Measurements from ENCODE around the gene RSL24D1. TPM values are rescaled to one million over a fixed set of nuclear protein-coding genes. Genes with fewer than 3 reads are reported as not detected.

Gene RSL24D1
- total RNA-seq, 1 experiment from 2014 or later: 115 TPM

DNA sequence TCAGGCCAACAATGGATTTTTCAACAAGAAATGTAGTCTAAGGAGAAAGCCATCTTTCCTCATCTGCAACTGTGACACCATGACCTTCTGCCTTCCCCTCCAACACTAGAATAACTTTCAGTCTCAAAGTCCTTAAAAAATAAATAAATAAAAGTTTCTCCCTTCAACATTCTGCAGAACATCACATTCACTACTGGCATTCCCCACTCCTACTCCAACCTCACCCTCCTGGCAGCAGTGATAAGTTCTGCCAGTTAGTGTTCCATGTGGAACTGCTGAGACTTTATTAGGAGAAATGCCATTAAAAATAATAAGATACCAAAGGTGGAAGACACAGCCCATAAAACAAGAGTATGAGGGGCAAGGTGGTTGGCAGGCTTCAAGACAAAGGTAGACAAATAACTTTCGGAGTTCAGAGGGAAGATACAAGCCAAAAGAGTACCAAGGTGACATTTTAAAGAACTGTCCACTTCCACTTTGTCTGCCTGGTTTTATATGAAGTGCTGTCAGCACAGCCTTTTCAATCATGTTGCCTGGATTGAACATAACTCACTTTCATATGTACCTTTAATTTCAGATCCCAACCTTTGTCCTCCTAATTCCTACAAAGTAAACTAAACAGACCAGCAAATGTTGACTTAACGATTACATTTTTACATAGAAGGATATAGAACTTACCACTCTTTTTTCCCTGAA is 37.5 kb upstream of the RSL24D1 start (continued):
- TF ChIP-seq GRHL2 (CRISPR knock-in tag; IDR thresholded peaks at IDR 0.05; ENCODE audit: insufficient replicate concordance, severe bottlenecking) (no peak), CBFB (CRISPR knock-in tag; IDR thresholded peaks at IDR 0.05; ENCODE audit: low read depth) (no peak), ESRRA (CRISPR knock-in tag; IDR thresholded peaks at IDR 0.05; ENCODE audit: borderline replicate concordance) (no peak)
- TF ChIP-seq, protein P1, sequence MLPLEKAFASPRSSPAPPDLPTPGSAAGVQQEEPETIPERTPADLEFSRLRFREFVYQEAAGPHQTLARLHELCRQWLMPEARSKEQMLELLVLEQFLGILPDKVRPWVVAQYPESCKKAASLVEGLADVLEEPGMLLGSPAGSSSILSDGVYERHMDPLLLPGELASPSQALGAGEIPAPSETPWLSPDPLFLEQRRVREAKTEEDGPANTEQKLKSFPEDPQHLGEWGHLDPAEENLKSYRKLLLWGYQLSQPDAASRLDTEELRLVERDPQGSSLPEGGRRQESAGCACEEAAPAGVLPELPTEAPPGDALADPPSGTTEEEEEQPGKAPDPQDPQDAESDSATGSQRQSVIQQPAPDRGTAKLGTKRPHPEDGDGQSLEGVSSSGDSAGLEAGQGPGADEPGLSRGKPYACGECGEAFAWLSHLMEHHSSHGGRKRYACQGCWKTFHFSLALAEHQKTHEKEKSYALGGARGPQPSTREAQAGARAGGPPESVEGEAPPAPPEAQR (CRISPR knock-in tag; IDR thresholded peaks at IDR 0.05): no peak

DNA sequence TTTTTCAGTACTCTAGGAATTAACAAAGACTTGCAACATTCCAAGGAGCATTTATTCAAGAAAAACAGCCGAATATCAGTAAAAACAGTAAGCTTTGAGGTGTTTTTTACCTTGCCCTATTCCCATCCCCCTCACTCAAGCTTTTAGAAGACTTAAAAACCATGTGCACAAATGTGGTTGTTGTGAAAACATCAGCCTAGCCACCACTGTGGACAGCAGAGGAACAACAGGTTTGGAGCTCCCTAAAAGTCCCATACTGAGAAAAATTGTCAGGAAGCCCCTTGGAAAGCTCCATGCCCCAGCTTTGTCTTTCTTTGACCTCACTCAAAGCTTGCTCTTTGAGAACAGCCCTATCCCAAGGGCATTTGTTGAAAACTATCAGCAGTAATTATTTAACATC is 34.7 kb upstream of the RSL24D1 start:
- Mint-ChIP-seq H3K4me1 (peaks cover 6% of the 10 kb centered on the region), H3K27me3 (ENCODE audit: low read depth) (no peaks in the 10 kb centered on the region), H3K4me3 (no peak overlapping the region), H3K27ac (no peak overlapping the region), H3K36me3 (no peaks in the 10 kb centered on the region), H3K9me3 (no peaks in the 10 kb centered on the region; the same call in 1 of the 2 replicates)
- ChIA-PET CTCF (interaction anchor here (1.0 to 2.1 kb wide), 4 partner anchors 14 to 208 kb away, joined by 5 to 7 read pairs (median 6); partner anchors contain the start of genes CCPG1 and PIERCE2), POLR2A (interaction anchor here (0.6 kb wide), 1 partner anchor 208 kb away, joined by 3 read pairs; no protein-coding TSS in a partner anchor)
- peak; percentile 28; the same call in 1 of the 2 replicates for ATAC-seq
- DNase-seq (ENCODE audit: low spot score): no peak
- TF ChIP-seq, protein P2, sequence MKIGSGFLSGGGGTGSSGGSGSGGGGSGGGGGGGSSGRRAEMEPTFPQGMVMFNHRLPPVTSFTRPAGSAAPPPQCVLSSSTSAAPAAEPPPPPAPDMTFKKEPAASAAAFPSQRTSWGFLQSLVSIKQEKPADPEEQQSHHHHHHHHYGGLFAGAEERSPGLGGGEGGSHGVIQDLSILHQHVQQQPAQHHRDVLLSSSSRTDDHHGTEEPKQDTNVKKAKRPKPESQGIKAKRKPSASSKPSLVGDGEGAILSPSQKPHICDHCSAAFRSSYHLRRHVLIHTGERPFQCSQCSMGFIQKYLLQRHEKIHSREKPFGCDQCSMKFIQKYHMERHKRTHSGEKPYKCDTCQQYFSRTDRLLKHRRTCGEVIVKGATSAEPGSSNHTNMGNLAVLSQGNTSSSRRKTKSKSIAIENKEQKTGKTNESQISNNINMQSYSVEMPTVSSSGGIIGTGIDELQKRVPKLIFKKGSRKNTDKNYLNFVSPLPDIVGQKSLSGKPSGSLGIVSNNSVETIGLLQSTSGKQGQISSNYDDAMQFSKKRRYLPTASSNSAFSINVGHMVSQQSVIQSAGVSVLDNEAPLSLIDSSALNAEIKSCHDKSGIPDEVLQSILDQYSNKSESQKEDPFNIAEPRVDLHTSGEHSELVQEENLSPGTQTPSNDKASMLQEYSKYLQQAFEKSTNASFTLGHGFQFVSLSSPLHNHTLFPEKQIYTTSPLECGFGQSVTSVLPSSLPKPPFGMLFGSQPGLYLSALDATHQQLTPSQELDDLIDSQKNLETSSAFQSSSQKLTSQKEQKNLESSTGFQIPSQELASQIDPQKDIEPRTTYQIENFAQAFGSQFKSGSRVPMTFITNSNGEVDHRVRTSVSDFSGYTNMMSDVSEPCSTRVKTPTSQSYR (CRISPR knock-in tag; IDR thresholded peaks at IDR 0.05): no peak
- TF ChIP-seq ZBTB21 (CRISPR knock-in tag; IDR thresholded peaks at IDR 0.05; ENCODE audit: borderline replicate concordance) (no peak), TP53 (CRISPR knock-in tag; IDR thresholded peaks at IDR 0.05) (no peak), ZNF416 (CRISPR knock-in tag; IDR thresholded peaks at IDR 0.05) (no peak), NFYB (CRISPR knock-in tag; conservative IDR thresholded peaks at IDR 0.05; ENCODE audit: low read depth) (no peak), ZNF219 (CRISPR knock-in tag; IDR thresholded peaks at IDR 0.05; ENCODE audit: borderline replicate concordance) (no peak), ZNF671 (CRISPR knock-in tag; IDR thresholded peaks at IDR 0.05) (no peak), TEAD1 (CRISPR knock-in tag; IDR thresholded peaks at IDR 0.05) (no peak), RORB (CRISPR knock-in tag; IDR thresholded peaks at IDR 0.05) (no peak), ESRRA (CRISPR knock-in tag; IDR thresholded peaks at IDR 0.05; ENCODE audit: borderline replicate concordance) (no peak)
- TF ChIP-seq, protein P3, sequence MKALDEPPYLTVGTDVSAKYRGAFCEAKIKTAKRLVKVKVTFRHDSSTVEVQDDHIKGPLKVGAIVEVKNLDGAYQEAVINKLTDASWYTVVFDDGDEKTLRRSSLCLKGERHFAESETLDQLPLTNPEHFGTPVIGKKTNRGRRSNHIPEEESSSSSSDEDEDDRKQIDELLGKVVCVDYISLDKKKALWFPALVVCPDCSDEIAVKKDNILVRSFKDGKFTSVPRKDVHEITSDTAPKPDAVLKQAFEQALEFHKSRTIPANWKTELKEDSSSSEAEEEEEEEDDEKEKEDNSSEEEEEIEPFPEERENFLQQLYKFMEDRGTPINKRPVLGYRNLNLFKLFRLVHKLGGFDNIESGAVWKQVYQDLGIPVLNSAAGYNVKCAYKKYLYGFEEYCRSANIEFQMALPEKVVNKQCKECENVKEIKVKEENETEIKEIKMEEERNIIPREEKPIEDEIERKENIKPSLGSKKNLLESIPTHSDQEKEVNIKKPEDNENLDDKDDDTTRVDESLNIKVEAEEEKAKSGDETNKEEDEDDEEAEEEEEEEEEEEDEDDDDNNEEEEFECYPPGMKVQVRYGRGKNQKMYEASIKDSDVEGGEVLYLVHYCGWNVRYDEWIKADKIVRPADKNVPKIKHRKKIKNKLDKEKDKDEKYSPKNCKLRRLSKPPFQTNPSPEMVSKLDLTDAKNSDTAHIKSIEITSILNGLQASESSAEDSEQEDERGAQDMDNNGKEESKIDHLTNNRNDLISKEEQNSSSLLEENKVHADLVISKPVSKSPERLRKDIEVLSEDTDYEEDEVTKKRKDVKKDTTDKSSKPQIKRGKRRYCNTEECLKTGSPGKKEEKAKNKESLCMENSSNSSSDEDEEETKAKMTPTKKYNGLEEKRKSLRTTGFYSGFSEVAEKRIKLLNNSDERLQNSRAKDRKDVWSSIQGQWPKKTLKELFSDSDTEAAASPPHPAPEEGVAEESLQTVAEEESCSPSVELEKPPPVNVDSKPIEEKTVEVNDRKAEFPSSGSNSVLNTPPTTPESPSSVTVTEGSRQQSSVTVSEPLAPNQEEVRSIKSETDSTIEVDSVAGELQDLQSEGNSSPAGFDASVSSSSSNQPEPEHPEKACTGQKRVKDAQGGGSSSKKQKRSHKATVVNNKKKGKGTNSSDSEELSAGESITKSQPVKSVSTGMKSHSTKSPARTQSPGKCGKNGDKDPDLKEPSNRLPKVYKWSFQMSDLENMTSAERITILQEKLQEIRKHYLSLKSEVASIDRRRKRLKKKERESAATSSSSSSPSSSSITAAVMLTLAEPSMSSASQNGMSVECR (CRISPR knock-in tag; IDR thresholded peaks at IDR 0.05; ENCODE audit: borderline replicate concordance): no peak
- TF ChIP-seq, protein P4, sequence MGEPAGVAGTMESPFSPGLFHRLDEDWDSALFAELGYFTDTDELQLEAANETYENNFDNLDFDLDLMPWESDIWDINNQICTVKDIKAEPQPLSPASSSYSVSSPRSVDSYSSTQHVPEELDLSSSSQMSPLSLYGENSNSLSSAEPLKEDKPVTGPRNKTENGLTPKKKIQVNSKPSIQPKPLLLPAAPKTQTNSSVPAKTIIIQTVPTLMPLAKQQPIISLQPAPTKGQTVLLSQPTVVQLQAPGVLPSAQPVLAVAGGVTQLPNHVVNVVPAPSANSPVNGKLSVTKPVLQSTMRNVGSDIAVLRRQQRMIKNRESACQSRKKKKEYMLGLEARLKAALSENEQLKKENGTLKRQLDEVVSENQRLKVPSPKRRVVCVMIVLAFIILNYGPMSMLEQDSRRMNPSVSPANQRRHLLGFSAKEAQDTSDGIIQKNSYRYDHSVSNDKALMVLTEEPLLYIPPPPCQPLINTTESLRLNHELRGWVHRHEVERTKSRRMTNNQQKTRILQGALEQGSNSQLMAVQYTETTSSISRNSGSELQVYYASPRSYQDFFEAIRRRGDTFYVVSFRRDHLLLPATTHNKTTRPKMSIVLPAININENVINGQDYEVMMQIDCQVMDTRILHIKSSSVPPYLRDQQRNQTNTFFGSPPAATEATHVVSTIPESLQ (CRISPR knock-in tag; IDR thresholded peaks at IDR 0.05): no peak
- TF ChIP-seq, protein P5, sequence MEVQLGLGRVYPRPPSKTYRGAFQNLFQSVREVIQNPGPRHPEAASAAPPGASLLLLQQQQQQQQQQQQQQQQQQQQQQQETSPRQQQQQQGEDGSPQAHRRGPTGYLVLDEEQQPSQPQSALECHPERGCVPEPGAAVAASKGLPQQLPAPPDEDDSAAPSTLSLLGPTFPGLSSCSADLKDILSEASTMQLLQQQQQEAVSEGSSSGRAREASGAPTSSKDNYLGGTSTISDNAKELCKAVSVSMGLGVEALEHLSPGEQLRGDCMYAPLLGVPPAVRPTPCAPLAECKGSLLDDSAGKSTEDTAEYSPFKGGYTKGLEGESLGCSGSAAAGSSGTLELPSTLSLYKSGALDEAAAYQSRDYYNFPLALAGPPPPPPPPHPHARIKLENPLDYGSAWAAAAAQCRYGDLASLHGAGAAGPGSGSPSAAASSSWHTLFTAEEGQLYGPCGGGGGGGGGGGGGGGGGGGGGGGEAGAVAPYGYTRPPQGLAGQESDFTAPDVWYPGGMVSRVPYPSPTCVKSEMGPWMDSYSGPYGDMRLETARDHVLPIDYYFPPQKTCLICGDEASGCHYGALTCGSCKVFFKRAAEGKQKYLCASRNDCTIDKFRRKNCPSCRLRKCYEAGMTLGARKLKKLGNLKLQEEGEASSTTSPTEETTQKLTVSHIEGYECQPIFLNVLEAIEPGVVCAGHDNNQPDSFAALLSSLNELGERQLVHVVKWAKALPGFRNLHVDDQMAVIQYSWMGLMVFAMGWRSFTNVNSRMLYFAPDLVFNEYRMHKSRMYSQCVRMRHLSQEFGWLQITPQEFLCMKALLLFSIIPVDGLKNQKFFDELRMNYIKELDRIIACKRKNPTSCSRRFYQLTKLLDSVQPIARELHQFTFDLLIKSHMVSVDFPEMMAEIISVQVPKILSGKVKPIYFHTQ (CRISPR knock-in tag; IDR thresholded peaks at IDR 0.05): no peak
- TF ChIP-seq, protein P6, sequence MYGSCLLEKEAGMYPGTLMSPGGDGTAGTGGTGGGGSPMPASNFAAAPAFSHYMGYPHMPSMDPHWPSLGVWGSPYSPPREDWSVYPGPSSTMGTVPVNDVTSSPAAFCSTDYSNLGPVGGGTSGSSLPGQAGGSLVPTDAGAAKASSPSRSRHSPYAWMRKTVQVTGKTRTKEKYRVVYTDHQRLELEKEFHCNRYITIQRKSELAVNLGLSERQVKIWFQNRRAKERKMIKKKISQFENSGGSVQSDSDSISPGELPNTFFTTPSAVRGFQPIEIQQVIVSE (CRISPR knock-in tag; IDR thresholded peaks at IDR 0.05; ENCODE audit: borderline replicate concordance): no peak
- TF ChIP-seq, protein P7, sequence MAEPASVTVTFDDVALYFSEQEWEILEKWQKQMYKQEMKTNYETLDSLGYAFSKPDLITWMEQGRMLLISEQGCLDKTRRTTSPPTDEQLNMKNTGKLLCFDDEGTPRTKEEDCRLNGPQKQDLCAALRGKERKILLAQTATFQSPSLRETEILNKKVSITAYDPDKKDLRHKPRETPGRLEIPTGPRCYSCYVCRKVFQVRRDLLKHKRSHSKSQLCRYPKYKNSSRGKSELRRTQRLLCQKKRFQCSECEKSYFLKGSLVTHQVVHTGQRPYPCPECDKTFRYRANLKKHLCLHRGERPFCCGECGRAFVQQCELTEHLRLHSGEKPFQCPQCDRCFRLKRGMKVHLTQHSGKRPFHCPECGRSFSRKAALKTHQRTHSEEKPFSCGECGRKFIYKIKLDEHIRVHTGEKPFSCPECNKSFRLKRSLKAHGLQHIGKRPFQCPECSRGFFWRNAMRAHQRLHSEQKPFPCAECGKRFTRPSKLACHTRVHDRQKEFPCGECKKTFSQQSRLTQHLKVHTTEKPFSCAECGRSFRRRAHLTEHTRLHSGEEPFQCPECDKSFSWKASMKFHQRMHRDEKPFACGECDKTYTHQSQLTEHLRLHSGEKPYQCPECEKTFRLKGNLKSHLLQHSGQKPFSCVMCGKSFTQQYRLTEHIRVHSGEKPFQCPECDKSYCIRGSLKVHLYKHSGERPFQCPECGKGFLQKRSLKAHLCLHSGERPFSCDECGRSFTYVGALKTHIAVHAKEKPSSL (CRISPR knock-in tag; conservative IDR thresholded peaks at IDR 0.05): no peak

Data from WTC11 (cell line).